ENCODE measurements around the gene DBF4B.
"Not testable (repeated sequence)": the region's sequence is repeated elsewhere in the genome, so short reads cannot be mapped to it uniquely, and the experiment has no call there.

DBF4B gene

GRCh38 chr17:44708401-44709263 lies at the start of gene DBF4B:
TSS of gene DBF4B (plus strand) at chr17:44708665. CDS start at chr17:44708821, 156 bp downstream.
- peak; percentile 80 to 87 for DNase-seq

- DNase-seq: no peak
Observed at GRCh38 chr17:44661835-44662234, 46.6 kb upstream of the DBF4B start.

GRCh38 chr17:44663095-44663494 lies 45.4 kb upstream of the DBF4B start:
- no peak for DNase-seq

GRCh38 chr17:44664867-44665266 lies 43.6 kb upstream of the DBF4B start:
- no peak for DNase-seq

GRCh38 chr17:44666006-44666405 lies 42.5 kb upstream of the DBF4B start:
- DNase-seq: no peak

GRCh38 chr17:44672479-44673093 lies 35.9 kb upstream of the DBF4B start:
- no peak for DNase-seq

- DNase-seq: no peak
Observed at GRCh38 chr17:44673893-44674292, 34.6 kb upstream of the DBF4B start.

- DNase-seq: no peak
Observed at GRCh38 chr17:44677136-44677535, 31.3 kb upstream of the DBF4B start.

GRCh38 chr17:44683303-44683702 lies 25.2 kb upstream of the DBF4B start:
- DNase-seq: not testable (repeated sequence)

- DNase-seq: no peak
Observed at GRCh38 chr17:44687756-44688155, 20.7 kb upstream of the DBF4B start.

GRCh38 chr17:44688200-44688599 lies 20.3 kb upstream of the DBF4B start:
- no peak for DNase-seq

- DNase-seq: no peak
Observed at GRCh38 chr17:44688675-44689476, 19.6 kb upstream of the DBF4B start.

GRCh38 chr17:44689477-44690217 lies 18.8 kb upstream of the DBF4B start, which contains the start of gene CCDC43:
TSS of gene CCDC43 (minus strand) at chr17:44689776. CDS start at chr17:44689753, 23 bp downstream.
- peak; percentile 74 to 87 for DNase-seq

GRCh38 chr17:44690746-44691306 lies 17.6 kb upstream of the DBF4B start:
- not testable (repeated sequence) for DNase-seq

- DNase-seq: no peak
Observed at GRCh38 chr17:44693609-44694008, 14.9 kb upstream of the DBF4B start.

- DNase-seq: not testable (repeated sequence)
Observed at GRCh38 chr17:44700288-44700687, 8.2 kb upstream of the DBF4B start.

- no peak for DNase-seq
Observed at GRCh38 chr17:44707755-44708400, 587 bp upstream of the DBF4B start.

- no peak for DNase-seq
Observed at GRCh38 chr17:44719444-44719843, 11.0 kb downstream of the DBF4B start.

GRCh38 chr17:44722254-44722653 lies 13.8 kb downstream of the DBF4B start:
- DNase-seq: no peak

GRCh38 chr17:44726121-44726520 lies 17.7 kb downstream of the DBF4B start:
- DNase-seq: not testable (repeated sequence)

GRCh38 chr17:44733753-44734152 lies 25.3 kb downstream of the DBF4B start:
- DNase-seq: no peak

- no peak for DNase-seq
Observed at GRCh38 chr17:44734272-44734671, 25.8 kb downstream of the DBF4B start.

Data from NCI-H1930 (cell line).